ENCODE data around the gene SF3B4.
"Not testable (repeated sequence)": the region's sequence is repeated elsewhere in the genome, so short reads cannot be mapped to it uniquely, and the experiment has no call there.

Gene SF3B4

GRCh38 chr1:149927563-149928400, at the start of gene SF3B4:
SF3B4 (minus strand) TSS chr1:149927803; CDS start chr1:149927759, 44 bp downstream.
- peak; percentile 78 for DNase-seq

- no peak for DNase-seq
Observed at GRCh38 chr1:149977345-149977744, 49.7 kb upstream of the SF3B4 start.

DNA sequence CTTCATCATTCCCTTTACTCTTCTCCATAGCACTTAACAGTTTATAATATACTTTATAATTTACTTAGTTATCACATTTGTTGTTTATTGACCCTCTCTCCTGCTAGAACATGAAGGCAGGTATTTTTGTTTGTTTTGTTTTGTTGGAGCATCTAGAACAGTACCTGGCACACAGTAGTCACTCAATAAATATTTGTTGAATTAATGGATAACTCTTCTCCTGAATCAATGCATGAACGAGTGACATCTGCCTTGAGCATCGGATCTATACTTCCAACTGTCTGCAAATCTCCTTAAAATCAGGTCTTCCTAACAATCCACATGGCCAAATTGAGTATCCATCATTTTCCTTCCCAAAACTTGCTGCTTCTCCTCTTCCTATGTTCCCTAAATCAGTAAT, 44.9 kb upstream of the SF3B4 start:
- DNase-seq = no peak

GRCh38 chr1:149967646-149968045, 40.0 kb upstream of the SF3B4 start:
- DNase-seq = no peak

- no peak for DNase-seq
Observed at GRCh38 chr1:149967041-149967440, 39.4 kb upstream of the SF3B4 start.

DNA sequence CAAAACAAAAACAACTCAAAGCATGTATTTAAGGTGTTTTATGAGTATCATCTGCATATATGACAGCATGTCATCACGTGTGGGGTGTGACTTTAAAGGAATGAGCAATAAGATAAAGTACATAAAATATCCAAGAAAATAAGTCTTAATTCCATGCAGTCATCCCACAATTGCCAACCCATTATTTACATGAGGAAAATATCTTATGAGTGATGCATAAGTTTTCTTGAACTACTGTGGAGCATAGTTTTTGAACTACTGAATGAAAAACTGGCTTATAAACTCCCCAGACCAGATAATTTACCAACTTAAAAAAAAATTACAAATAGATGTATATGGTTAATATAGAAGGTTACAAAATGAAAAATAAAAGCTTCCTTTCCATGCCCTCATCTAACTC, 38.8 kb upstream of the SF3B4 start:
- no peak for DNase-seq

- no peak for DNase-seq
Observed at GRCh38 chr1:149965440-149965839, 37.8 kb upstream of the SF3B4 start.

GRCh38 chr1:149963358-149963757, 35.8 kb upstream of the SF3B4 start:
- DNase-seq = no peak

DNA sequence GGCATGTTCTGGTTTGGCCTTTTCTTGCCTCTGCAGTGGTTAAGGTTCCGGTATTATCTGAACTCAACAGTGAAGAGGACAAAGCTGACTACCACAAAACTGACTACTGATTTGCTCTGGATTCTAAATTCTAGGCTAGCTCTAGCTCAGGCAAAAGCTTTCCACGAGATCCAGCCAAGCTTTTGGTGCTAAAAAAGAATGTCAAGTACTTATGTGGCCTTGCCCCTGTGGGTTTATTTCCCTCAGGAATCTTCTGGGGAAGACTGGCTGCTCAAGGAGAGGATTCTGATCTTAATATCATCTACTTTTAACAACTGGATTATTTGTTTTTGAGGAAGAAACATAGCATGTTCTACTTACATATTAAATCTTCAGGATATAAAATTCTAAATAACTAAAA, 35.1 kb upstream of the SF3B4 start:
- DNase-seq = no peak

- no peak for DNase-seq
Observed at GRCh38 chr1:149962039-149962647, 34.5 kb upstream of the SF3B4 start.

DNA sequence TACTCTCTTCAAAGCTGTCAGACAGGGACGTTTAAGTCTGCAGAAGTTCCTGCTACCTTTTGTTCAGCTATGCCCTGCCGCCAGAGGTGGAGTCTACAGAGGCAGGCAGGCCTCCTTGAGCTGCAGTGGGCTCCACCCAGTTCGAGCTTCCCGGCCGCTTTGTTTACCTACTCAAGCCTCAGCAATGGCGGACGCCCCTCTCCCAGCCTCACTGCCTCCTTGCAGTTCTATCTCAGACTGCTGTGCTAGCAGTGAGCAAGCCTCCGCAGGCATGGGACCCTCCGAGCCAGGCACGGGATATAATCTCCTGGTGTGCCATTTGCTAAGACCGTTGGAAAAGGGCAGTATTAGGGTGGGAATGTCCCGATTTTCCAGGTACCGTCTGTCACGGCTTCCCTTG, 29.9 kb upstream of the SF3B4 start:
- DNase-seq = not testable (repeated sequence)

DNA sequence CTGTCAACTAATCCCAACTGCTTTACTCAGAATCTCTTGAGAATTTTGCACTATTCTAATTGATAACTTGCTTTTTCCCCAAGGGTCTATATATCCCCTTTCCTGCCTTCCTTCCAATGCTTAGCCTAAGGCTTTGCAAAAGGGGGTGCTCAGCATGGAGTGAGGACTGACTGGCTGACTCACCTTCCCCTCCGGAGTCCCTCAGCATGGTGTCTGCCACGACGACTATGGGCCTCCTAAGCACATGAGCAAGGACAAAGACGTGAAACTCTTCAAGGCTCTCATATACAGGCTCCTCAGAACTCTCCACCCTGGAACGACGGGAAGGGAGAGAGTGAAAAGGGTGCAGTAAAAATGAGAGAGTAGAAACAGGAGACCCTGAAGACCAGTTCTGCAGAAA, 22.3 kb upstream of the SF3B4 start:
- DNase-seq = no peak

DNA sequence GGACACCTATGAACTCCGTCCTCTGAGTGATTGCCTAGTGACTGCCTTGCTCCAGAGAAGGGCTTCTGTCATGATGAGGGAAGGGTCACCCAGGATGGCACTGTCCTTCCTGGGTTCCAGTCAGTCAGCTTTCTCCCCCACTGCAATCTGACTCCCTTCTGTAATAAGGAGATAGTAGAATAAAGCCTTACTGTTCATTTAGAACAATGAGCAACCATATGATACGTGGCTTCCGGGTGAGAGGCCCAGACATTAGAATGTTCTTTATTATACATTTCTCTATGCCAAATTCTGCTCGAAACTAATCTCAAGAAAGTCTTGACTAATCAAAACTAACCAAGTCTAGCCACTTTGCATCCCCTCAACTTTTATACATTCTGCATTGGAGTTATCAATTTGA, 17.6 kb upstream of the SF3B4 start:
- no peak for DNase-seq

DNA sequence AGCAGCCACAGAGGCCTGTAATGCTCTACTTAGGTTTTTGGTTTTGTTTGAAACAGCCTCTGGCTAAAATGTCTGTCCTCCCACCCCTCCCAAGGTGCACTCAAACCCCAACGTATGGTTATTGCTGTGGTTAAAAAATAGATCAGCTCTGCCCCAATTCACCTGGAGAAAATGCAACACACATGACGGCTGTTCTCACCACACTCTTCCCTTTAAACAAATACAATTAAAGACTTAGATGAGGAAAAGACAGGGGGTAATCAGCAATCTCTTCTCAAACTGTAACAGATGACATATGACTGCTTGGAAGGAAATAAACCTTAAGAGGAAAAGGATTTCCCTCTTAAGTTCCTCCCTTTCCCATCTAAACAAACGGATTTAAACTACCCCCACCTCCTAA, 15.3 kb upstream of the SF3B4 start:
- no peak for DNase-seq

- no peak for DNase-seq
Observed at GRCh38 chr1:149942207-149942606, 14.6 kb upstream of the SF3B4 start.

DNA sequence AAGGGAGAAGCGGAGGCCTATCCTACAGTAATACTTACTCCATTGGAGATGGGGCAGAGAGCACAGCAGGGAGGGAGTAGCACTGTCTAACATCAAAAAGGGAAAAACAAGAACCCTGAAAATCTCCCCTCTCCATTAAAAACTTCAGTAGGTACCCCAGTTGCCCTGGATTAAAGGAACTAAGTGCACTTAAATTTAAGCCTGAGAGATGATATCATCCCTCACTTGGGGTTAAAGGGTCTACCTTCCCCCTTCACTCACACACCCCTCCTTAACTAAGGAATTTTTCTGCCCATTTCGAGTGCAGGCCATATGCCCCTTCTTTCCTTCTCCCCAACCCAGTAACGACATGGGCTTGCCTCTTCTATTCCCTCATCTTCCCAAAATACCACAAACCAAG, 12.8 kb upstream of the SF3B4 start:
- DNase-seq = no peak

DNA sequence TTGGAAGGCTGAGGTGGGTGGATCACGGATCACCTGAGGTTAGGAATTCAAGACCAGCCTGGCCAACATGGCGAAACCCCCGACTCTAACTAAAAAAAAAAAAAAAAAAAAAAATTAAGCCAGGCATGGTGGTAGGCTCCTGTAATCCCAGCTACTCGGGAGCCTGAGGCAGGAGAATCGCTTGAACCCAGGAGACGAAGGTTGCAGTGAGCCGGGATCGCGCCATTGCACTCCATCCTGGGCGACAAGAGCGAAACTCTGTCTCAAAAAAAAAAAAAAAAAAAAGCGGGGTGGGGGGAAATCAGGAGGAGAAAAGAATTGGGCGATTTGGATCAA, 11.0 kb upstream of the SF3B4 start:
- DNase-seq = not testable (repeated sequence)

GRCh38 chr1:149937759-149938158, 10.2 kb upstream of the SF3B4 start:
- no peak for DNase-seq

GRCh38 chr1:149936992-149937705, 9.5 kb upstream of the SF3B4 start:
- peak; percentile 41 for DNase-seq

- no peak for DNase-seq
Observed at GRCh38 chr1:149936170-149936991, 8.8 kb upstream of the SF3B4 start, which contains the start of gene MTMR11. MTMR11 (minus strand) TSS chr1:149936879; CDS start chr1:149936647, 232 bp downstream.

GRCh38 chr1:149934356-149934755, 6.8 kb upstream of the SF3B4 start:
- DNase-seq = no peak

DNA sequence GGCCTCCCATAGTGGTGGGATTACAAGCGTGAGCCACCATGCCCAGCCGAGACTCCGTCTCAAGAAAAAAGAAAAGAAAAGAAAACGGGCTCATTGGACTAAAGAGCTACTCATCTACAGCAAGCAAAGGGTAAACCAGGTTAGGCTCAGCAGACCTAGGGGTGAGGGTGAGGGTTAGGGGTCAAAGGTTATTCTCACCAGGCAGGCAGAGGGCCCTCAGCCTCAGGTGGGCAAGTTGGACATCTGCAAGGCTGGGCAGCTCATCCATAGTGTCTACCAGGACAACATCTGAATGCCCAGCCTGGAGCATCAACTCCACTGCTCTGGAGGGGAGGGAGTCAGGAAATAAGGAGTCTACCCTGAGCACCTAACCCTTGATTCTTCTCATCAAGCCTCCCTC, 5.6 kb upstream of the SF3B4 start:
- no peak for DNase-seq

DNA sequence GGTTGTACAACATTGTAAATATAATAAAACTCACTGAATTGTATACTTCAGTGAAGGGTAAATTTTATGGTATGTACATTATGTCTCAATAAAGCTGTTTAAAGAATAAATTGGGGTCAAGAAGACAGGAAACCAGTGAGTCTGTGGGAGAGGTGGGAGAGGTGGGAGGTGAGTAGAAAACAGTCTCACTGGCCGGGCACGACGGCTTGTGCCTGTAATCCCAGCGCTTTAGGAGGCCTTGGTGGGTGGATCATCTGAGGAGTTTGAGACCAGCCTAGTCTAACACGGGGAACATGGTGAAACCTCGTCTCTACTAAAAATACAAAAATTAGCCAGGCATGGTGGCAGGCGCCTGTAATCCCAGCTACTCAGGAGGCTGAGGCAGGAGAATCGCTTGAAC, 4.9 kb upstream of the SF3B4 start:
- DNase-seq = no peak

Data from NCI-H1436 treated with DMSO at 0.1 percent for 48 hours (cell line).